ENCODE data around the gene ATG9B.

DNA sequence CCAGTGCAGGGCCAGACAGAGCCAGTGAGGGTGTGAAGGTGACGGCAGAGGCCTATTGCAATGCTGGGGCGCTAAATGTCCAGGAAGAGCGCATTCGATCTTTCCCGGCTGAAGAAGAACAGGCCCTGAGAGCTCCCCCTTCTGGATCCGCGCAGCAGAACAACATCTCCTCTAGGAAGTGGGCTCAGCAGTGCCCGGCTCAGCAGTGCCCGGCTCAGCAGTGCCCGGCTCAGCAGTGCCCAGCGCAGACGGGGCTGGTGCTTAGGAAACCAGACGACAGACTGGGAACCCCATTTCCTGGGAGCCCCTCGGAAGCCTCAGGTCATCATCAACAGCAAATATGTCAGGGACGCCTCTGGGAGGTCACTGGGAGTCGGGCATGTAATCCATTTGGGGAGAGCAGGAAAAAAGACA, 38.2 kb downstream of the ATG9B start:
- TF ChIP-seq POLR2A (IDR thresholded peaks at IDR 0.05; ENCODE audit: low read depth, low read length): no peak
- no peak for TF ChIP-seq POLR2AphosphoS5 (IDR thresholded peaks at IDR 0.05; ENCODE audit: low read depth, low read length)
- no peak for TF ChIP-seq TAF1 (IDR thresholded peaks at IDR 0.05; ENCODE audit: borderline replicate concordance, low read depth, low read length)
